Measurements from ENCODE around the gene RCE1. TPM values are rescaled to one million over a fixed set of nuclear protein-coding genes. Genes with fewer than 3 reads are reported as not detected.

Gene RCE1
- total RNA-seq, 2 experiments from 2014 or later, result 23.1 to 27.3 TPM

DNA sequence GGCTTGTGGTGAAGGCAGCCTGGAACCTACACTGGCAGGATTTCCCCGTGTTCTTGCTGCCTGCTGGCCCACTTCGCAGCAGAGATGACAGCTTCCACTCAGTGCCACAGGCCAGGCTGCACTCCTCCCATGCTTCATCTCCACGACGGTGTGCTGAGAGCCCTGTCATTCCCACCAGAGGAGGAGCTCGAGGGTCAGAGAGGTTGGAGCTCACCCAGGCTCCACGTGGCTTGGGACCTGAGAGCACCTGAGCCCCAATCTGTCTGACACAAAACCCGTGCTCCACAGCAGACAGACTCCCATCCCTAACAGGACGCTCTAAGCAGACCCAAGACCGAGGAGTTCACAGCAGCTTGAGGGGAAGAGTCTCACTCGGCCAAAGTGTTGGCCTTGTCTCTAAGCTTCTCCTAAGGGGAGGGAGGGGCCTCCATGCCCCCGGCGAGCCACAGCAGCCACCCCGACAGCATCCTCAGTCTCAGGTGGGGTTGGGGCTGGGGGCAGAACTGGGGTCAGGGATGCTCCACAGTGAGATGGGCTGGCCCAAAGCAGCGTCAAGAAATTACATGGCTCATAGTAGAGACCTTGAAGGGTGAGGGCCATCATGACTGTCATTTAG lies 24.3 kb downstream of the RCE1 start:
- no peak overlapping the region for H3K4me3 Mint-ChIP-seq
- no peaks in the 10 kb centered on the region for H3K9me3 Mint-ChIP-seq (ENCODE audit: insufficient read depth)
- H3K36me3 Mint-ChIP-seq (ENCODE audit: low read depth), result no peaks in the 10 kb centered on the region
- DNase-seq (no peak), ATAC-seq (no peak)
- no peak overlapping the region for H3K27ac Mint-ChIP-seq
- CTCF ChIA-PET, result no interaction called here
- POLR2A ChIA-PET, result interaction anchor here (0.8 kb wide), 1 partner anchor 24 kb away, joined by 3 read pairs; the partner anchor contains the start of gene RCE1
- no peaks in the 10 kb centered on the region for H3K27me3 Mint-ChIP-seq (ENCODE audit: low read depth)
- peaks cover 14% of the 10 kb centered on the region for H3K4me1 Mint-ChIP-seq (ENCODE audit: low read depth)

DNA sequence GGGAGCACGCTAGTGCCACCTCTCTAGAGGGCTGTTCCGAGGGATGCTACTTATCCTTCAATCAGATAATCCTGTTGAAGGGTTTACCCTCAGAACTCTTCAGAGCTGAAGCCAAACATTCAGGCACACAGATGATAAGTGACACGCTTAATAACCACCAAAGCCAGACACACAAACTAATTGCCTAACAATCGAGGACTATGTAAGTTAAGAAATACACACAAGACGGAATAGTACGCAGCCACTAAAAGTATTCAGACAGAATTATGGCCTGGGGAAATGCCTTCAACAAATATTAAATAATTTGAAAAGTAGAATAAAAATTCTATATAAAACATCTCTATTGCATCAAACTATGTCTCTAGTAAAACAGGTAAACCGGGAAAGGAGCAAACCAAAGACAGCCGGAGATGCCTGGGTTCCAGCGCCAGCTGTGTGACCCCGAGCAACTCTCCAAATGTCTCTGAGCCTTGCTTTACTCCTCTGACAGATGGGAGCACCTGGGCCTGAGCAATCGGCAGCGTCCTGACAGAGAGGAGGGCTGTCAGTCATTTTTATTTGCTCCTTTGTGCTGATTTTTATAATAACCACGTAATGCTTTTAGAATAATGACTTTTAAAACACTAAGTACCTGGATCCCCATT lies 25.0 kb downstream of the RCE1 start:
- ATAC-seq (peak; percentile 6), DNase-seq (no peak)
- Mint-ChIP-seq H3K9me3 (ENCODE audit: insufficient read depth) (no peaks in the 10 kb centered on the region), H3K36me3 (ENCODE audit: low read depth) (no peaks in the 10 kb centered on the region), H3K4me3 (no peak overlapping the region), H3K4me1 (ENCODE audit: low read depth) (peaks cover 14% of the 10 kb centered on the region), H3K27me3 (ENCODE audit: low read depth) (no peaks in the 10 kb centered on the region), H3K27ac (no peak overlapping the region)
- POLR2A ChIA-PET, result interaction anchor here (0.8 kb wide), 1 partner anchor 25 kb away, joined by 3 read pairs; the partner anchor contains the start of gene RCE1
- CTCF ChIA-PET, result interaction anchor here (1.0 kb wide), 1 partner anchor 125 kb away, joined by 3 read pairs; no protein-coding TSS in a partner anchor

DNA sequence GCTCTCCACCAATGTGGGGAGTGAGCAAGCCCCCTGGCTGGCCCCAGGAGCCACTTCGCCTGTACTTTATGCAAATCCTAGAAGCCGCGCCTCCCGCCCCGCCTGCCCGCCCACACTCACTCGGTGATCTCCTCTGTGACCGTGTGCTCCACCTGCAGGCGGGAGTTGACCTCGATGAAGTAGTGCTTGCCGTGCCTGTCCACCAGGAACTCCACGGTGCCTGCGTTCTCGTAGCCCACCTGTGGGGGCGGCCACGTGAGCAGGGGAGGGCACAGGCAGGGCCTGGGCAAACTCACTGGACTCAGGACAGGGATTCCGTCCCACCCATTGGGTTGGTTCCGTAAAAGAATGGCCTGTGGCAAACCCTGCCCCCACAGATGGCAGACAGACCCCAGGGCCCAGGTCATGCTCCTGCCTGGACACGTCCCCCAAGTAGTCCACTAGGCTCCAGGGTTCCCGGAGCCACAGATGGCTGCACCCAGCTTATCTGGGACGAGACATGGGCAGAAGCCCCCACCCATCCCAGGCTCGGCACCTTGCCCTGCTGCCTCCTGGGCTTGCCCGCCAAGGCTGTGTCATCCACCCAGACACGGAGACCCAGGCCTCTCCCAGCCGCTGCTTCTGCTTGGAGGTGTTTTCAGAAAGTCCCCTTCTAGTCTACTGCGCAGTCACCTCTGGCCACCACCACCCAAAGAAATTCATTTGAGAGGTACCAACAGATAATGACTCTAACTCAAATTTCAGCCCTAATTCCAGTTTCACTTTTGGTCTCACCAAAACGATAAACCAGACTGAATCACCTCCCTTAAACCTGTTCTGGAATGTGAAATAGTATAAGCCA lies 25.7 kb downstream of the RCE1 start:
- H3K36me3 Mint-ChIP-seq (ENCODE audit: low read depth), result no peaks in the 10 kb centered on the region
- DNase-seq (peak; percentile 90), ATAC-seq (peak; percentile 99)
- H3K27ac Mint-ChIP-seq, result peak overlapping the region; percentile 73
- ChIA-PET POLR2A (no interaction called here), CTCF (interaction anchor here (1.0 kb wide), 2 partner anchors 126 to 173 kb away, joined by 3 read pairs; no protein-coding TSS in a partner anchor)
- H3K4me1 Mint-ChIP-seq (ENCODE audit: low read depth), result peaks cover 14% of the 10 kb centered on the region
- H3K4me3 Mint-ChIP-seq, result no peak overlapping the region
- no peaks in the 10 kb centered on the region for H3K9me3 Mint-ChIP-seq (ENCODE audit: insufficient read depth)
- no peaks in the 10 kb centered on the region for H3K27me3 Mint-ChIP-seq (ENCODE audit: low read depth)

DNA sequence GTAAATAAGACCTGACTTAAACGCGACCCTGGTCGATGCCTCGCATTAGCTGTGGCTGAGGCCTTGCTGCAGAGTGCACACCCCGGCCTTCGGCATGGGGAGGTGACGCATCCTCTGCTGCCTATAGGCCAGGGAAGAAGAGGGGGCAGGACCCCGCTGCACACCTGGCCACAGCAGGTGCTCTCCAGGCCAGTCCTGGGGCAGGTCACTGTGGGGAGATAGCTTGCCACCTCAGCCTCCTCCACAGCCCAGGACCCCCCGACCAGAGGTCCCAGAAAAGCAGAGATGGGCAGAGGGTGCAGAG lies 26.3 kb downstream of the RCE1 start:
- Mint-ChIP-seq H3K4me1 (ENCODE audit: low read depth) (peaks cover 14% of the 10 kb centered on the region), H3K9me3 (ENCODE audit: insufficient read depth) (no peaks in the 10 kb centered on the region), H3K36me3 (ENCODE audit: low read depth) (no peaks in the 10 kb centered on the region), H3K27ac (no peak overlapping the region), H3K27me3 (ENCODE audit: low read depth) (no peaks in the 10 kb centered on the region), H3K4me3 (no peak overlapping the region)
- CTCF ChIA-PET, result interaction anchor here (1.0 to 1.3 kb wide), 3 partner anchors 14 to 173 kb away, joined by 3 to 4 read pairs (median 3); no protein-coding TSS in a partner anchor
- POLR2A ChIA-PET, result no interaction called here
- ATAC-seq (no peak), DNase-seq (no peak)

DNA sequence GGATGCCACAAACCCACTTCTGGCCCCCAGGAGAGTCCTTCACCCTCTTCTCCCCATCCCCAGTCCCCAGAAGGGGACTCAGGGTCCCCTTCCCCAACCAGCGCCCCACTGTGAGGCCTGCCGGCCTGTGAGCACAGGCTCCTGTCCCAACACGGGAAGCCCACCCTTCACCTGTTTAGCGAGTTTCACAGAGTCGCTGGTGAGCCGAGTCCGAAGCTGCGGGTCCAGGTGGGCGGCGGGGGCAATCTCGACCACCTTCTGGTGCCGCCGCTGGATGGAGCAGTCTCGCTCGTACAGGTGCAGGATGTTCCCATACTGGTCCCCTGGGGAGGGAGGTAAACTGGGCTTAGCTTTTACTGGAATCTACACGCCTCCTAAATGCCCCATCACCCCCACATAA lies 26.9 kb downstream of the RCE1 start:
- POLR2A ChIA-PET, result no interaction called here
- Mint-ChIP-seq H3K27me3 (ENCODE audit: low read depth) (peaks cover 2% of the 10 kb centered on the region), H3K36me3 (ENCODE audit: low read depth) (no peaks in the 10 kb centered on the region), H3K9me3 (ENCODE audit: insufficient read depth) (no peaks in the 10 kb centered on the region), H3K4me1 (ENCODE audit: low read depth) (peaks cover 14% of the 10 kb centered on the region), H3K27ac (no peak overlapping the region), H3K4me3 (no peak overlapping the region)
- ATAC-seq, result no peak
- no peak for DNase-seq
- CTCF ChIA-PET, result interaction anchor here (1.0 to 1.3 kb wide), 3 partner anchors 14 to 174 kb away, joined by 3 to 4 read pairs (median 4); no protein-coding TSS in a partner anchor

DNA sequence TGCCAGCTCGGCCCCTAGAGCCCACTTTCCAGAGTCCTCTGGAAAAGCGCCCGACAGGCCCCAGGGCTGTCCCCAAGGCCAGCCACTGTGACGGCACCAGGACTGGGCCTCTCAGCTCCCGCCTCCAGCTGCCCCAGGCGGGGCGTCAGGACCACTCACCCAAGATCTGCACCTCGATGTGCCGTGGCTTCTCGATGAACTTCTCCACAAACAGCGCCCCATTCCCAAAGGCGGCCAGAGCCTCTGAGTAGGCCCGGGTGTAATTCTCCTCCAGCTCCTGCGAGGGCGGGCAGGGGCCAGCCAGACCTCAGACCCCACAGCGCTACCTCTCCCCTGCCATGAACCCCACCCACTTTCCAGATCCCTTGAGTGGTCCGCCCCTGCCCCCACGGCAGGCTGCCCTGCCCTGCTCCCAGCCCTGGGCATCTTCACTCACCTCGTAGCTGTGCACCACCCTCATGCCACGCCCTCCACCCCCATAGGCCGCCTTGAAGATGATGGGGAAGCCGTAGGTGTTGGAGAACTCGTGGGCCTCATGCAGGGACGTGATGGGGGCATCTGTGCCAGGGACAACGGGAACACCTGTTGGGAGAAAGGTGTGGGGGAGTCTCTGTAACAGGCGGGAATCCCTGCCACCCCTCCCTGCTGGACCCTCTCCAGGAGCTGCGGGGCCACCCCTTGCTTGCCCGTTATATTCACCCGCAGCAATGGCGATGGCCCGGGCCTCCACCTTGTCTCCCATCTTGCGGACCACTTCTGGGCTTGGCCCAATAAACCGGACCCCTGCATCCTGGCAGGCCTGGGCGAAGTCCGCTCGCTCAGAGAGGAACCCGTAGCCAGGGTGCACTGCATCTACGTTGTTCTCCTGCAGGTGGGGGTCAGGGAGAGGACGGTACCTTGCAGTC lies 27.6 kb downstream of the RCE1 start:
- H3K36me3 Mint-ChIP-seq (ENCODE audit: low read depth), result no peaks in the 10 kb centered on the region
- DNase-seq, result no peak
- H3K9me3 Mint-ChIP-seq (ENCODE audit: insufficient read depth), result no peaks in the 10 kb centered on the region
- peaks cover 2% of the 10 kb centered on the region for H3K27me3 Mint-ChIP-seq (ENCODE audit: low read depth)
- ChIA-PET CTCF (interaction anchor here (1.2 to 2.0 kb wide), 3 partner anchors 10 to 19 kb away, joined by 4 read pairs; no protein-coding TSS in a partner anchor), POLR2A (interaction anchor here (0.6 kb wide), 1 partner anchor 13 kb away, joined by 3 read pairs; no protein-coding TSS in a partner anchor)
- no peak for ATAC-seq
- H3K27ac Mint-ChIP-seq, result no peak overlapping the region
- no peak overlapping the region for H3K4me3 Mint-ChIP-seq
- H3K4me1 Mint-ChIP-seq (ENCODE audit: low read depth), result peaks cover 14% of the 10 kb centered on the region

DNA sequence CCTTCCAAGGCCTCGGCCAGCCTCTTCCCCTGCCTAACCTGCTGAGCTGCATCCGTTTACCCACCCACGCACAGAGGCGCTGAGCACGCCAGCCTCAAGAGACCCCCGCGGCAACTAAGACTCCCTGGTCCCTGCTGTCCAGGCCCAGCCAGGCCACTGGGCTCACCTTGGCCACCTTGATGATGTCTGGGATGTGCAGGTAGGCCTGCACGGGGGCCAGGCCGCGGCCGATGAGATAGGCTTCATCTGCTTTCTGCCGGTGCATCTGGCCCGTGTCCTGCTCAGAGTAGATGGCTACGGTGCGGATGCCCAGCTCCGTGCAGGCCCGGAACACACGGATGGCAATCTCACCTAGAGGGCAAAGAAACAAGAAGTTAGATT lies 28.3 kb downstream of the RCE1 start:
- DNase-seq (no peak), ATAC-seq (no peak)
- Mint-ChIP-seq H3K4me1 (ENCODE audit: low read depth) (peaks cover 14% of the 10 kb centered on the region), H3K36me3 (ENCODE audit: low read depth) (no peaks in the 10 kb centered on the region), H3K27me3 (ENCODE audit: low read depth) (peaks cover 2% of the 10 kb centered on the region), H3K9me3 (ENCODE audit: insufficient read depth) (no peaks in the 10 kb centered on the region), H3K27ac (no peak overlapping the region), H3K4me3 (no peak overlapping the region)
- POLR2A ChIA-PET, result no interaction called here
- CTCF ChIA-PET, result interaction anchor here (2.0 kb wide), 1 partner anchor 9 kb away, joined by 4 read pairs; no protein-coding TSS in a partner anchor

DNA sequence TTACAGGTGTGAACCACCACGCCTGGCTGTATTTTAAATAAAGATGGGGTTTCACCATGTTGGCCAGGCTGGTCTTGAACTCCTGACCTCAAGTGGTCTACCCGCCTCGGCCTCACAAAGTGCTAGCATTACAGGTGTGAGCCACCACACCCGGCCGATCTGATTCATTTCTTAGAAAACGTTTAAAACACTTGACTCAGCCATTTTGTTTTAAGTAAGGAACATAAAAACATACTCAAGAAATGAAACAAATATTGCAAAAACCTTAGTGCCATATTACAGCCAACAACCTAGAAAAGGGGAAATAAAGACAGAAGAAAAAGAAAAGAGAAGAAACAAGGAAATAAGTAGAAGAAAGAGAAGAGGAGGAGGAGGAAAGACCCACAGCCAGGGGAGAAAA lies 31.0 kb downstream of the RCE1 start:
- H3K27ac Mint-ChIP-seq, result no peak overlapping the region
- CTCF ChIA-PET, result interaction anchor here (0.8 kb wide), 1 partner anchor 10 kb away, joined by 3 read pairs; no protein-coding TSS in a partner anchor
- H3K27me3 Mint-ChIP-seq (ENCODE audit: low read depth), result peaks cover 2% of the 10 kb centered on the region
- DNase-seq, result no peak
- POLR2A ChIA-PET, result no interaction called here
- no peaks in the 10 kb centered on the region for H3K36me3 Mint-ChIP-seq (ENCODE audit: low read depth)
- H3K4me3 Mint-ChIP-seq, result no peak overlapping the region
- ATAC-seq, result no peak
- peaks cover 5% of the 10 kb centered on the region for H3K4me1 Mint-ChIP-seq (ENCODE audit: low read depth)
- no peaks in the 10 kb centered on the region for H3K9me3 Mint-ChIP-seq (ENCODE audit: insufficient read depth)

DNA sequence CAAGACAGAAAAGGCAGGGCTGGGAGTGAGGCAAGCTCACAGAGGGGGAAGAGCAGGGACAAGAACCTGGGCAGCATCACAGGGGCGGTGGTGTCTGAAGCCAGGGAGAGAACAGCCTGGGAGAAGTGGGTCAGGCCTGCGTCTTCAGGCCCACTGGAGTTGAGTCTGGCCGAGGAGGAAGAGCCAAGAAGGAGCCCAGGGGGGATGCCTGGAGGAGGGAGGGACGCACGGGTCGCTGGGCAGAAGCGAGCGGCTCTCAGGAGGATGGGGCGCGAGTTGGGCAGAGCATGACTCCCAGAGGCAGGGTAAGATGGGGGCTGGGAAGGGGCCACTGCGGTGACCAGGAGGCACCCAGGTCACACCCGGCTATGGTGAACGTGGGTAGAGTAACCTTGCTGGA lies 32.1 kb downstream of the RCE1 start:
- no peak for DNase-seq
- Mint-ChIP-seq H3K4me1 (ENCODE audit: low read depth) (peaks cover 8% of the 10 kb centered on the region), H3K36me3 (ENCODE audit: low read depth) (no peaks in the 10 kb centered on the region), H3K4me3 (no peak overlapping the region), H3K27ac (no peak overlapping the region), H3K27me3 (ENCODE audit: low read depth) (peaks cover 2% of the 10 kb centered on the region), H3K9me3 (ENCODE audit: insufficient read depth) (no peaks in the 10 kb centered on the region)
- no peak for ATAC-seq
- ChIA-PET POLR2A (no interaction called here), CTCF (no interaction called here)

DNA sequence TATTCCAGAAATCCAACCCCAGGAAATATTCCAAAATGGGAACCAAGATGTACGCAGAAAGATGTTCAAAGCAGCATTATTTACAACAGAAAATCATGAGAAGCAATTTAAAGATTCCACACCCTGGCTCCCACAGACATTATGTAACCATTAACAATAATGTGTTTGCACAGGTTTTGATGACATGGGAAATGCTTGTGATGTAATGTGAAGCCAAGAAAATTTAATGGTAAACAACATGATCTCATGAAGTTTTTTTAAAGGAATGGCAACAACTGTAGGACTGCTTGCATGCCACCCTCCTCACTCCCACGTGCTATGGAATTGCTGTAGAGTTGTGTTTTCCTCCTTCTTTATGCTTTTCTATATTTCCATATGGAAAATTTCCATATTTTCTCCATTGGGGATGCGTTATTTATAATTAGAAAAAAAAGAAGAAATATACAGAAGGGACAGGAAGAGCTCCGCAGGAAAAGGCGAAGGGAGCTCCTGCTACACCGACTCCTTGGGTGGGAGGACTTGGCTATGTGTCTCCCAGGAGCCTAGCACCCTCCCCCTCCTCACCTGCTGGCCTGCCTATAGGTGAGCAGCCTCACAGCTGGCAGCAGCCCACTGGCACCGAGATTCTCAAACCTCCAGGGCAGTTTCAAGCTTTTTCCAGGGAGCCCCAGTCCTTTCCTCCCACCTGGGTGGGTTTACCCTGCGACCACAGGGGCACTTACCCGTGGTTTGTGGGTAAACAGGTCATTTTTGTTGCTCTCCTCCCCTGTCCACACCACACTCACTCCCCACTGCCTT lies 34.5 kb downstream of the RCE1 start:
- Mint-ChIP-seq H3K27me3 (ENCODE audit: low read depth) (peaks cover 2% of the 10 kb centered on the region), H3K36me3 (ENCODE audit: low read depth) (no peaks in the 10 kb centered on the region), H3K27ac (no peak overlapping the region), H3K4me1 (ENCODE audit: low read depth) (peaks cover 18% of the 10 kb centered on the region), H3K9me3 (ENCODE audit: insufficient read depth) (no peaks in the 10 kb centered on the region), H3K4me3 (no peak overlapping the region)
- POLR2A ChIA-PET, result interaction anchor here (0.6 to 2.2 kb wide), 2 partner anchors 31 to 35 kb away, joined by 3 to 9 read pairs; partner anchors contain the start of gene RCE1
- CTCF ChIA-PET, result no interaction called here
- DNase-seq (no peak), ATAC-seq (no peak)
